Left lung (tissue), 14 donors: ENCODE results near the gene PIGH. TPM values are rescaled to one million over a fixed set of nuclear protein-coding genes. Genes with fewer than 3 reads are reported as not detected.
A peak's percentile ranks its signal among the peaks of the same experiment; 100 is the strongest.

Source experiments
- ATAC-seq: fragments of 200-7000 bp; cut with Tn5 transposase; one replicate; pipeline ENCODE4 v1.9.1; 2020; ENCODE audit warnings: moderate library complexity
- DNase-seq, 4 donors: peaks; one replicate each; pipeline ENCODE4 v3.0.0-alpha.2; 2013 to 2020
- H3K27ac ChIP-seq, 2 donors: fragments of 200-600 bp; sonication (generic) in 1 of 2; one replicate each; pipeline versions ENCODE4 v1.5.0 to v1.8.0; 2020 to 2021
- H3K27me3 ChIP-seq, 2 donors: fragments of 200-600 bp; sonication (generic) in 1 of 2; one replicate each; pipeline versions ENCODE4 v1.5.0 to v1.8.0; 2020 to 2021
- H3K36me3 ChIP-seq, 2 donors: fragments of 200-600 bp; sonication (generic) in 1 of 2; one replicate each; pipeline versions ENCODE4 v1.5.0 to v1.8.0; 2020 to 2021
- H3K4me1 ChIP-seq, 2 donors: fragments of 200-600 bp; one replicate each; pipeline ENCODE4 v1.8.0; 2021
- H3K4me3 ChIP-seq, 2 donors: fragments of 200-600 bp; sonication (generic) in 1 of 2; one replicate each; pipeline versions ENCODE4 v1.5.0 to v1.8.0; 2020 to 2021; ENCODE audit warnings: mild to moderate bottlenecking in 1 of 2
- H3K9me3 ChIP-seq, 2 donors: fragments of 200-600 bp; sonication (generic) in 1 of 2; one replicate each; pipeline versions ENCODE4 v1.5.0 to v1.8.0; 2020 to 2021
- CTCF ChIP-seq, 2 donors: fragments of 200-600 bp; sonication (generic) in 1 of 2; IDR thresholded peaks; one replicate each; pipeline versions ENCODE4 v1.5.0 to v1.8.0; 2021; ENCODE audit warnings: antibody characterized with exemption in 2 of 2
- intact Hi-C, 2 donors: fragments of 100-400 bp; cut with DNase I; formaldehyde crosslinking; loops; one replicate each; pipeline versions ENCODE4 v1.11.2 to v1.14.2; 2022
- long read RNA-seq, 12 donors: library from polyadenylated mRNA in 2 of 12; unstranded in 2 of 12; transcript quantifications; one replicate each; pipeline ENCODE4 v2.0.0 and lab custom pipeline, GENCODE V29; 2019 to 2026
- polyA plus RNA-seq, 6 donors: library from polyadenylated mRNA; unstranded; fragments of 120-200 nt; gene quantifications; one replicate each; pipeline ENCODE4 v1.2.1, GENCODE V29; 2013; ENCODE audit not compliant: insufficient read length in 6 of 6
- total RNA-seq, 2 donors: library from RNA; stranded (reverse); fragmentation: NEBNext Ultra II Directional; extraction: Animal tissue kit (Norgen Biotek cat#: 25700); gene quantifications; one replicate each; pipeline ENCODE4 v1.2.1, GENCODE V29; 2021
- donor health status: DM: no; HTN: yes; CAD: no.
- donor health status: DM: no; HTN: no; CAD: no.

The PIGH gene, protein sequence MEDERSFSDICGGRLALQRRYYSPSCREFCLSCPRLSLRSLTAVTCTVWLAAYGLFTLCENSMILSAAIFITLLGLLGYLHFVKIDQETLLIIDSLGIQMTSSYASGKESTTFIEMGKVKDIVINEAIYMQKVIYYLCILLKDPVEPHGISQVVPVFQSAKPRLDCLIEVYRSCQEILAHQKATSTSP
- total RNA-seq (10 to 100 TPM; 12.8 to 21.6 TPM), polyA plus RNA-seq (10 to 100 TPM; 22.4 to 28.6 (median 23.5) TPM)
- long read RNA-seq, donor 1, transcript PIGH-201 (4 exons, 1,420 nt): major isoform, 11 of 13 reads
- long read RNA-seq, donor 1, partial matches to known transcripts: 0 of 13 reads
- long read RNA-seq, donor 1, other reads (novel, unspliced or antisense): 0 of 13 reads
- long read RNA-seq, donor 2, partial matches to known transcripts: 0 of 4 reads
- long read RNA-seq, donor 2, other reads (novel, unspliced or antisense): 0 of 4 reads
- long read RNA-seq, donor 3, transcript PIGH-201 (4 exons, 1,420 nt): major isoform, 6 of 7 reads
- long read RNA-seq, donor 3, partial matches to known transcripts: 0 of 7 reads
- long read RNA-seq, donor 3, other reads (novel, unspliced or antisense): 0 of 7 reads
- long read RNA-seq, donor 4, transcript PIGH-201 (4 exons, 1,420 nt): major isoform, 20 of 24 reads
- long read RNA-seq, donor 4, partial matches to known transcripts: 0 of 24 reads
- long read RNA-seq, donor 4, other reads (novel, unspliced or antisense): 3 of 24 reads
- long read RNA-seq, donor 5, transcript PIGH-201 (4 exons, 1,420 nt): major isoform, 8 of 10 reads
- long read RNA-seq, donor 5, partial matches to known transcripts: 0 of 10 reads
- long read RNA-seq, donor 5, other reads (novel, unspliced or antisense): 0 of 10 reads
- long read RNA-seq, donor 6, transcript PIGH-201 (4 exons, 1,420 nt): major isoform, 7 of 9 reads
- long read RNA-seq, donor 6, partial matches to known transcripts: 0 of 9 reads
- long read RNA-seq, donor 6, other reads (novel, unspliced or antisense): 0 of 9 reads
- long read RNA-seq, donor 7, transcript PIGH-201 (4 exons, 1,420 nt): major isoform, 6 of 8 reads
- long read RNA-seq, donor 7, partial matches to known transcripts: 0 of 8 reads
- long read RNA-seq, donor 7, other reads (novel, unspliced or antisense): 0 of 8 reads
- long read RNA-seq, donor 8, transcript PIGH-201 (4 exons, 1,420 nt): major isoform, 9 of 10 reads
- long read RNA-seq, donor 8, partial matches to known transcripts: 0 of 10 reads
- long read RNA-seq, donor 8, other reads (novel, unspliced or antisense): 0 of 10 reads
- long read RNA-seq, donor 9: 0 reads
- long read RNA-seq, donor 10, transcript PIGH-201 (4 exons, 1,420 nt): major isoform, 38 of 45 reads
- long read RNA-seq, donor 10, partial matches to known transcripts: 0 of 45 reads
- long read RNA-seq, donor 10, other reads (novel, unspliced or antisense): 4 of 45 reads
- long read RNA-seq, donor 11, transcript PIGH-201 (4 exons, 1,420 nt): major isoform, 16 of 20 reads
- long read RNA-seq, donor 11, partial matches to known transcripts: 0 of 20 reads
- long read RNA-seq, donor 11, other reads (novel, unspliced or antisense): 0 of 20 reads
- long read RNA-seq, donor 12, transcript PIGH-201 (4 exons, 1,420 nt): major isoform, 8 of 12 reads
- long read RNA-seq, donor 12, partial matches to known transcripts: 0 of 12 reads
- long read RNA-seq, donor 12, other reads (novel, unspliced or antisense): 0 of 12 reads

- intact Hi-C loops: no loop called here
- Histone ChIP-seq H3K27ac (peak within 1 kb of the TSS; percentile 76 to 80), H3K9me3 (no peaks in the 10 kb centered on the region), H3K27me3 (no peaks in the 10 kb centered on the region), H3K36me3 (no peaks in the 10 kb centered on the region), H3K4me3 (peak within 1 kb of the TSS; percentile 80 to 98), H3K4me1 (peaks cover 0 to 20% of the 10 kb centered on the region in 2 donors)
- DNase-seq: peak; percentile 78 to 98 (median 92)
- ATAC-seq: peak; percentile 99
- peak; percentile 42 to 51 for TF ChIP-seq CTCF (IDR thresholded peaks at IDR 0.05)
These were observed at the start of gene PIGH for GRCh38 chr14:67599698-67600561. TSS of gene PIGH (minus strand) at chr14:67600268. CDS start at chr14:67600203, 65 bp downstream.

- TF ChIP-seq CTCF (IDR thresholded peaks at IDR 0.05): no peak
- H3K36me3 ChIP-seq: peaks cover 0 to 66% of the 10 kb centered on the region in 2 donors
- H3K27me3 ChIP-seq: no peaks in the 10 kb centered on the region
- intact Hi-C loops: no loop called here
- no peak overlapping the region for H3K27ac ChIP-seq
- no peak overlapping the region for H3K4me3 ChIP-seq
- DNase-seq (no peak), ATAC-seq (no peak)
- H3K9me3 ChIP-seq: no peaks in the 10 kb centered on the region
- no peaks in the 10 kb centered on the region for H3K4me1 ChIP-seq
These were observed 46.1 kb upstream of the PIGH start for GRCh38 chr14:67646131-67646530.

- intact Hi-C loops: no loop called here
- H3K27me3 ChIP-seq: no peaks in the 10 kb centered on the region
- no peak for DNase-seq
- TF ChIP-seq CTCF (IDR thresholded peaks at IDR 0.05): no peak
- peaks cover 0 to 59% of the 10 kb centered on the region in 2 donors for H3K36me3 ChIP-seq
- H3K4me1 ChIP-seq: no peaks in the 10 kb centered on the region
- H3K9me3 ChIP-seq: no peaks in the 10 kb centered on the region
- no peak overlapping the region for H3K27ac ChIP-seq
- no peak overlapping the region for H3K4me3 ChIP-seq
- no peak for ATAC-seq
These were observed 45.3 kb upstream of the PIGH start for GRCh38 chr14:67645414-67645813.

DNA sequence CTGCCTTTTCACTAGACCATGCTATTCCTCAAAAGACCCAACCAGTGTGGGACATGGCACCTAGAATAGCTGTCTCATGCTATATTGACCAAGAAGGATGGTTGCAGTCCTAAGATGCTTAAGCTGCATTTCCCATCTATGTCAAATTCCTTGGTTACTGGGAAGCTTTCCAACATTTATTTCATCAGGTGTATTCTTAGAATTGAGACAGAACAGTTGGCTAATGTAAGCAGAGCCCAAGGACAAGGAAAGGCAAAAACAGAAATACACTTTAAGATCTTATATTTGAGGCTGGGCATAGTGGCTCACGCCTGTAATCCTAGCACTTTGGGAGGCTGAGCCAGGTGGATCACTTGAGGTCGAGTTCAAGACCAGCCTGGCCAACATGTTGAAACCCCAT lies 44.4 kb upstream of the PIGH start:
- no peak for ATAC-seq
- no peak for TF ChIP-seq CTCF (IDR thresholded peaks at IDR 0.05)
- peaks cover 0 to 49% of the 10 kb centered on the region in 2 donors for H3K36me3 ChIP-seq

More for the DNA sequence above, 44.4 kb upstream of the PIGH start:
- Histone ChIP-seq H3K4me3 (no peak overlapping the region), H3K9me3 (no peaks in the 10 kb centered on the region), H3K27ac (no peak overlapping the region), H3K27me3 (no peaks in the 10 kb centered on the region), H3K4me1 (no peaks in the 10 kb centered on the region)
- no peak for DNase-seq
- intact Hi-C loops: no loop called here
